ENCODE results near the gene SLC2A4RG.

The SLC2A4RG gene

GRCh38 chr20:63754008-63754407 is 14.4 kb downstream of the SLC2A4RG start:
- no peak for FAIRE-seq
- no peak for DNase-seq (ENCODE audit: insufficient read length, low spot score)
- no peak for TF ChIP-seq CTCF (IDR thresholded peaks at IDR 0.05; ENCODE audit: insufficient read depth, missing control alignments)

GRCh38 chr20:63755933-63756647 is 16.5 kb downstream of the SLC2A4RG start:
- TF ChIP-seq CTCF (IDR thresholded peaks at IDR 0.05; ENCODE audit: insufficient read depth, missing control alignments): no peak
- FAIRE-seq: no peak
- no peak for DNase-seq (ENCODE audit: insufficient read length, low spot score)

GRCh38 chr20:63756648-63756991 is 17.0 kb downstream of the SLC2A4RG start:
- FAIRE-seq: no peak
- DNase-seq (ENCODE audit: insufficient read length, low spot score): no peak
- TF ChIP-seq CTCF (IDR thresholded peaks at IDR 0.05; ENCODE audit: insufficient read depth, missing control alignments): no peak

DNA sequence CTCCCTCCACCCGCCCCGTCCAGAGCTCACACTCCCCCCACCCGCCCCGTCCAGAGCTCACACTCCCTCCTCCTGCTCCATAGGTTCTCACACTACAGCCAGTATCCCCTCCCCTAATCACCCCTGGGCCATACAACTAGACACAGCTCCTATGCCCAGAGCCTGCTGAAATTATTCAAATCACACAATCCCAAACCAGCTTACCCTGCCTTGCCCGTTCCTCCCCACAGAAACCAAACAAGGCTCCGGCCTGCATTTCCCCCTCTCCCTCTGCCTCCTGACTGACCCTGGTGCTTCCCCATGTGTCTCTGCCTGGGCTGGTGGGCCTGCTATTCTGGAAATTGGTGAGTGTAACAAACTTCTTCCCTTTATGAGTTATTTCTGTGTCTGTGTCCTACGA is 18.6 kb downstream of the SLC2A4RG start:
- no peak for DNase-seq (ENCODE audit: insufficient read length, low spot score)
- TF ChIP-seq CTCF (IDR thresholded peaks at IDR 0.05; ENCODE audit: insufficient read depth, missing control alignments): no peak
- no peak for FAIRE-seq

DNA sequence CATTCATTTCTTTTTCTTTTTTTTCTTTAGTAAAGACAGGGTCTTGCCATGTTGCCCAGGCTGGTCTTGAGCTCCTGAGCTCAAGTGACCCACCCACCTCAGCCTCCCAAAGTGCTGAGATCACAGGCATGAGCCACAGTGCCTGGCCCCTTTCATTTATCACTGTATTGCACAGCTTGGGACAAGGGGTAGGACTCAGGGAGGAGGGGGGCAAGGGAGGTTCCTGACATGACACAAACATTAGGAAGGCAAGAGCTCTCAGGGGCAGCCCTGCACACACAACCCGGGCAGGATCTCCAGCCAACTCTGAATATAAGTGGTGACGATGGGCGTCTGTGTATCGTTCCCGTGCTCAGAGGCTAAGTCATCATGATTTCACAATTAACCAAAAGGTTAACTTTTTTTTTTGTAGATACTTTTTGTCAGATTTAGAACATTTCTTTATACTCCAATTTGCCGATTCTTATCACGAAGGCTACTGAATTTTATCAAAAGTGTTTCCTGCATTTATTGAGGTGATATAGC is 19.9 kb downstream of the SLC2A4RG start:
- DNase-seq (ENCODE audit: insufficient read length, low spot score): no peak
- no peak for FAIRE-seq
- TF ChIP-seq CTCF (IDR thresholded peaks at IDR 0.05; ENCODE audit: insufficient read depth, missing control alignments): no peak

DNA sequence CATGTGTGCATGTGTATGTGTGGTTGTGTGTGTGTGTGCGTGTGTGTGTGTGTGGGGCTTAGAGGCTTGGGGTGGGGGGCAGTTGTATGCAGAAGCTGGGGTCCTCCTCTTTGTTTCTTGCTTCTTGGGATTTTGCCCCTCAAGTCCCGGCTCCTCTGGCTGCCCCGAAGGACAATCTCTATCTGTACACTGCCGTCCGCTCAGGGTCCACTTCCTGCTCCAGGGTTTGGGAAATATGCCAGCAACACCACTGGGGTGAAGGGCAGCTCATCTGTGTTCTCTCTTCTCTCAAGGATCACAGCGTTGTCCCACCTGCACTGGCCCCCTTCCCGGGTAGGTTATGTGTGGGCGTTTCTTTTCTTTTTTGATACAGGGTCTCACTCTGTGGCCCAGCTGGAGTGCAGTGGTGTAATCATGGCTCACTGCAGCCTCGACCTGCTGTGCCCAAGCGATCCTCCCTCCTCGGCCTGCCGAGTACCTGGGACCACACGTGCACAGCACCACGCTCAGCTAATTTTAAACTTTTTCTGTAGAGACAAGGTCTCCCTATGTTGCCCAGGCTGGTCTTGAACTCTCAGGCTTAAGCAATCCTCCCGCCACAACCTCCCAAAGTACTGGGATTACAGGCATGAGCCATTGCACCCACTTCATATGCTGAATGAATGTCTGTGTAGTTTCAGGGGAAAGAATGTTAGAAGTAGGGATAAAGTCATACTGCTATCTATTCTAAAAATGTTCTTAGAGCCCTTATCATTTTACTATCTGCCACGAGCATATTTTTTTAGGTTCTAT is 25.7 kb downstream of the SLC2A4RG start:
- no peak for DNase-seq (ENCODE audit: insufficient read length, low spot score)
- FAIRE-seq: no peak
- TF ChIP-seq CTCF (IDR thresholded peaks at IDR 0.05; ENCODE audit: insufficient read depth, missing control alignments): no peak

DNA sequence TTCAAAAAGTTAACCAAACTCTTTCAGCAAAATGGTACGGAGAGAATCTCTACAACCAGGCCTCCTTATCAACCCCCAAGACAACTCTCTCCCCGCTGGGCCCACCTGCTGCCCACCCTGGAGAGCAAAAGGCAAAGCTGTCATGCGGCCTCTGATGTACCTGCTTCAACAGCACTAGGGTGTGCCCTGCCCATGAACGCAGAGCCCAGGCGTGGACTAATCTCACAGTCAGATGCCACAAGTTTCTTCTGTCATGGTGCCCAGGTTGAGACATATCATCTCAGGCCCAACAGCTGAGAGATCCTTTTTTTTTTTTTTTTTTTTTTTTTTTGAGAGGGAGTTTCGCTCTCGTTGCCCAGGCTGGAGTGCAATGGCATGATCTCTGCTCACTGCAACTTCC is 26.3 kb downstream of the SLC2A4RG start:
- TF ChIP-seq CTCF (IDR thresholded peaks at IDR 0.05; ENCODE audit: insufficient read depth, missing control alignments): no peak
- FAIRE-seq (no peak), DNase-seq (ENCODE audit: insufficient read length, low spot score) (no peak)
